Pancreas (tissue), 10 donors: ENCODE measurements around the gene TFEB. TPM values are rescaled to one million over a fixed set of nuclear protein-coding genes. Genes with fewer than 3 reads are reported as not detected.

Experiments used
- ATAC-seq, 4 donors: fragments of 200-7000 bp; cut with Tn5 transposase; one replicate each; pipeline versions ENCODE4 v1.8.0 to v1.9.1; 2020; ENCODE audit warnings: mild to moderate bottlenecking in 4 of 4, moderate library complexity in 4 of 4
- DNase-seq, 6 donors: peaks; one replicate each; pipeline ENCODE4 v3.0.0-alpha.2; 2020
- FAIRE-seq: peaks from 2 replicates; lab custom pipeline; 2012; peaks lifted over from hg19 to GRCh38; lab: Jason Lieb, UNC
- H3K27ac ChIP-seq, 4 donors: fragments of 200-600 bp; sonication (generic); 1 replicate in 3 of 4; 2 replicates in 1 of 4; pipeline versions ENCODE4 v1.5.0 to v1.8.0; 2020
- H3K27me3 ChIP-seq, 4 donors: fragments of 200-600 bp; one replicate each; pipeline ENCODE4 v1.8.0; 2021
- H3K36me3 ChIP-seq, 3 donors: fragments of 200-600 bp; sonication (generic) in 1 of 3; one replicate each; pipeline versions ENCODE4 v1.5.0 to v1.8.0; 2020 to 2021
- H3K4me1 ChIP-seq, 3 donors: fragments of 200-600 bp; one replicate each; pipeline ENCODE4 v1.8.0; 2021
- H3K4me3 ChIP-seq, 4 donors: fragments of 200-600 bp; sonication (generic) in 2 of 4; one replicate each; pipeline versions ENCODE4 v1.5.0 to v1.8.0; 2020 to 2021
- H3K9me3 ChIP-seq, 4 donors: fragments of 200-600 bp; one replicate each; pipeline ENCODE4 v1.8.0; 2021
- CTCF ChIP-seq, 4 donors: fragments of 200-600 bp; sonication (generic) in 3 of 4; IDR thresholded peaks; one replicate each; pipeline versions ENCODE4 v1.5.0 to v1.8.0; 2021; ENCODE audit warnings: antibody characterized with exemption in 4 of 4
- whole genome bisulfite sequencing, 2 donors: extraction: QIAGEN DNeasy Blood & Tissue Kit; methylation state at CpG; one replicate each; pipeline ENCODE4 v1.1.7; 2013; 5-methylcytosine and 5-hydroxymethylcytosine counted together
- intact Hi-C, 3 donors: fragments of 100-400 bp; cut with DNase I; formaldehyde crosslinking; loops; one replicate each; pipeline versions ENCODE4 v1.11.1 to v1.14.2; 2022
- polyA plus RNA-seq, 2 donors: library from polyadenylated mRNA; stranded (reverse); fragments of 200-250 nt; gene quantifications; one replicate each; pipeline ENCODE4 v1.2.3, GENCODE V29; 2013
- total RNA-seq, 6 donors: library from RNA; stranded (reverse); fragmentation: NEBNext Ultra II Directional in 4 of 6; extraction: Animal tissue kit (Norgen Biotek cat#: 25700) in 4 of 6; gene quantifications; one replicate each; pipeline versions ENCODE4 v1.2.1 to v1.2.4, GENCODE V29; 2021 to 2023
- donor health status: healthy with polysubstance abuse.
- donor health status: DM: no; HTN: no; CAD: no; lungs with moderate emphysema.
- donor health status: DM: no; HTN: no; CAD: no.
- donor health status: control.
- donor health status: control.
- donor health status: Bipolar disorder and iron deficiency.
- donor health status: DM: yes; HTN: yes; CAD: no.
- donor health status: DM: no; HTN: no; CAD: no.
- donor health status: DM: no; HTN: no; CAD: no.
- donor health status: DM: yes; HTN: yes; CAD: no.

TFEB gene
- total and polyA plus RNA-seq, 8 donors: 6.5 to 49.4 (median 11.6) TPM

GRCh38 chr6:41724586-41725501 lies 10.6 kb downstream of the TFEB start:
- Histone ChIP-seq H3K4me1 (peaks cover 0 to 4% (median 0%) of the 10 kb centered on the region in 3 donors), H3K27ac (peak overlapping the region in 1 of 4 donors; percentile 62), H3K4me3 (no peak overlapping the region), H3K9me3 (no peaks in the 10 kb centered on the region), H3K27me3 (no peaks in the 10 kb centered on the region), H3K36me3 (no peaks in the 10 kb centered on the region)
- intact Hi-C loops: no loop called here
- DNase-seq: peak in 1 of 6 donors; percentile 39
- no peak for ATAC-seq
- no peak for TF ChIP-seq CTCF (IDR thresholded peaks at IDR 0.05)
- no peak for FAIRE-seq
- WGBS, 2 donors: 63 to 65% methylated on average over 13 of the region's 13 CpGs

GRCh38 chr6:41724228-41724580 lies 11.2 kb downstream of the TFEB start:
- FAIRE-seq: no peak
- Histone ChIP-seq H3K27me3 (no peaks in the 10 kb centered on the region), H3K4me3 (no peak overlapping the region), H3K27ac (peak overlapping the region in 1 of 4 donors; percentile 62), H3K36me3 (no peaks in the 10 kb centered on the region), H3K9me3 (no peaks in the 10 kb centered on the region), H3K4me1 (peaks cover 0 to 4% (median 0%) of the 10 kb centered on the region in 3 donors)
- no peak for TF ChIP-seq CTCF (IDR thresholded peaks at IDR 0.05)
- 77 to 87% methylated on average over 7 of the region's 7 CpGs for WGBS, 2 donors
- DNase-seq: peak in 1 of 6 donors; percentile 35
- no peak for ATAC-seq
- intact Hi-C loops: no loop called here

- 81 to 85% methylated on average over 21 of the region's 21 CpGs for WGBS, 2 donors
- no peaks in the 10 kb centered on the region for H3K36me3 ChIP-seq
- ATAC-seq (peak; percentile 30 to 83 (median 68)), DNase-seq (peak in 2 of 6 donors; percentile 43 to 67), FAIRE-seq (no peak)
- intact Hi-C loops: no loop called here
- peak overlapping the region in 2 of 4 donors; percentile 37 to 62 for H3K27ac ChIP-seq
- H3K4me1 ChIP-seq: peaks cover 0 to 4% (median 0%) of the 10 kb centered on the region in 3 donors
- no peaks in the 10 kb centered on the region for H3K27me3 ChIP-seq
- no peak for TF ChIP-seq CTCF (IDR thresholded peaks at IDR 0.05)
- peak overlapping the region in 1 of 4 donors; percentile 1 for H3K4me3 ChIP-seq
- no peaks in the 10 kb centered on the region for H3K9me3 ChIP-seq
Observed at GRCh38 chr6:41723530-41724227, 11.7 kb downstream of the TFEB start.

- peaks cover 0 to 4% (median 0%) of the 10 kb centered on the region in 3 donors for H3K4me1 ChIP-seq
- DNase-seq: no peak
- ATAC-seq: peak in 2 of 4 donors; percentile 10 to 16
- WGBS, 2 donors: 78 to 82% methylated on average over 8 of the region's 8 CpGs
- no peaks in the 10 kb centered on the region for H3K9me3 ChIP-seq
- H3K27me3 ChIP-seq: no peaks in the 10 kb centered on the region
- H3K27ac ChIP-seq: peak overlapping the region in 2 of 4 donors; percentile 19 to 37
- no peaks in the 10 kb centered on the region for H3K36me3 ChIP-seq
- no peak for TF ChIP-seq CTCF (IDR thresholded peaks at IDR 0.05)
- no peak for FAIRE-seq
- H3K4me3 ChIP-seq: peak overlapping the region in 1 of 4 donors; percentile 1
- intact Hi-C loops: no loop called here
Observed at GRCh38 chr6:41722969-41723529, 12.4 kb downstream of the TFEB start.
